SK-N-SH (cell line): Measurements from ENCODE around the gene COL25A1. TPM values are rescaled to one million over a fixed set of nuclear protein-coding genes. Genes with fewer than 3 reads are reported as not detected.

Experiments
- CTCF ChIA-PET: fragments of 300-600, 350-600 bp; formaldehyde crosslinking; extraction: SDS; loops from one replicate; lab custom pipeline; 2021; lab: Yijun Ruan, JAX
- POLR2A ChIA-PET: fragments of 350-600 bp; sonication (Branson Sonifier 250); formaldehyde crosslinking; extraction: SDS; loops from one replicate; lab custom pipeline; 2020; ENCODE audit warnings: antibody characterized with exemption, inconsistent platforms; lab: Yijun Ruan, JAX
- DNase-seq: peaks from one replicate; pipeline ENCODE4 v3.0.0; 2012
- H2AFZ ChIP-seq: fragments of 200-600 bp; sonication (generic); 2 replicates; pipeline ENCODE4 v1.8.1; 2016; ENCODE audit warnings: antibody characterized with exemption, mild to moderate bottlenecking, low read depth
- H3F3A ChIP-seq: fragments of 200-600 bp; sonication (generic); replicated peaks from 2 replicates; pipeline ENCODE3; 2016; ENCODE audit warnings: antibody characterized with exemption, mild to moderate bottlenecking; ENCODE audit not compliant: insufficient read depth
- H3K27ac ChIP-seq, 2 experiments: fragments of 200-500 bp in 1 of 2; fragments of 200-600 bp in 1 of 2; sonication (Bioruptor generic) in 1 of 2; sonication (generic), shearing (Covaris generic) in 1 of 2; 2 replicates each; pipeline versions ENCODE4 v1.5.1 to v1.6.1; 2014 to 2016; ENCODE audit warnings: low read depth in 2 of 2, inconsistent platforms in 1 of 2, low read length in 1 of 2, mild to moderate bottlenecking in 1 of 2, mixed read lengths in 1 of 2
- H3K27me3 ChIP-seq: fragments of 200-600 bp; sonication (generic), shearing (Covaris generic); 2 replicates; pipeline ENCODE4 v1.6.1; 2016; ENCODE audit warnings: mixed run types; ENCODE audit not compliant: insufficient read depth
- H3K36me3 ChIP-seq, 2 experiments: fragments of 200-500 bp in 1 of 2; fragments of 200-600 bp in 1 of 2; sonication (Bioruptor generic) in 1 of 2; sonication (generic) in 1 of 2; replicated peaks in 1 of 2; 2 replicates each; pipeline versions ENCODE3 to v1.5.1; 2014 to 2016; ENCODE audit warnings: low read length in 1 of 2, mild to moderate bottlenecking in 1 of 2; ENCODE audit not compliant: insufficient read depth in 2 of 2, control insufficient read depth in 1 of 2
- H3K4me1 ChIP-seq, 2 experiments: fragments of 200-500 bp in 1 of 2; fragments of 200-600 bp in 1 of 2; sonication (Bioruptor generic) in 1 of 2; sonication (generic), shearing (Covaris generic) in 1 of 2; 2 replicates each; pipeline versions ENCODE4 v1.5.1 to v1.6.1; 2014 to 2016; ENCODE audit warnings: low read depth in 1 of 2, low read length in 1 of 2, mixed run types in 1 of 2; ENCODE audit not compliant: insufficient read depth in 2 of 2, control insufficient read depth in 1 of 2
- H3K4me2 ChIP-seq: fragments of 200-600 bp; sonication (generic), shearing (Covaris generic); 2 replicates; pipeline ENCODE4 v1.6.1; 2017; ENCODE audit warnings: mixed run types
- H3K4me3 ChIP-seq, 2 experiments: fragments of 200-500 bp in 1 of 2; fragments of 200-600 bp in 1 of 2; sonication (Bioruptor generic) in 1 of 2; sonication (generic), shearing (Covaris generic) in 1 of 2; 2 replicates each; pipeline versions ENCODE4 v1.5.1 to v1.8.1; 2014 to 2016; ENCODE audit warnings: low read depth in 2 of 2, inconsistent platforms in 1 of 2, low read length in 1 of 2, mild to moderate bottlenecking in 1 of 2, mixed read lengths in 1 of 2, moderate library complexity in 1 of 2
- H3K79me2 ChIP-seq: fragments of 200-600 bp; sonication (generic); 2 replicates; pipeline ENCODE4 v1.8.1; 2017; ENCODE audit warnings: mild to moderate bottlenecking; ENCODE audit not compliant: insufficient read depth
- H3K9ac ChIP-seq: fragments of 200-600 bp; sonication (generic); 2 replicates; pipeline ENCODE4 v1.6.1; 2017; ENCODE audit warnings: mixed run types
- H3K9me2 ChIP-seq: fragments of 200-600 bp; sonication (generic); 2 replicates; pipeline ENCODE4 v1.6.1; 2017; ENCODE audit warnings: mixed run types
- H3K9me3 ChIP-seq: fragments of 200-600 bp; sonication (generic); 2 replicates; pipeline ENCODE4 v1.6.1; 2017; ENCODE audit warnings: mixed run types, mild to moderate bottlenecking, moderate library complexity
- H4K20me1 ChIP-seq: fragments of 200-600 bp; sonication (generic); 2 replicates; pipeline ENCODE4 v1.6.1; 2017; ENCODE audit warnings: mild to moderate bottlenecking, mixed run types; ENCODE audit not compliant: insufficient read depth
- ELF1 ChIP-seq: IDR thresholded peaks from 2 replicates; pipeline ENCODE4 v1.4.0; 2012
- EP300 ChIP-seq, 2 experiments: IDR thresholded peaks; 2 replicates each; pipeline versions ENCODE4 v1.4.0 to v1.6.1; 2012; ENCODE audit warnings: borderline replicate concordance in 1 of 2, low read depth in 1 of 2, low read length in 1 of 2
- JUND ChIP-seq: IDR thresholded peaks from 2 replicates; pipeline ENCODE4 v1.4.0; 2012
- MEF2A ChIP-seq: IDR thresholded peaks from 2 replicates; pipeline ENCODE4 v1.4.0; 2012; ENCODE audit warnings: low read depth, borderline replicate concordance
- MXI1 ChIP-seq: IDR thresholded peaks from 2 replicates; pipeline ENCODE4 v1.6.1; 2012; ENCODE audit warnings: mild to moderate bottlenecking, low read depth, low read length, improper control_type of control experiment
- NRF1 ChIP-seq: IDR thresholded peaks from 2 replicates; pipeline ENCODE4 v1.6.1; 2012; ENCODE audit warnings: low read depth, mild to moderate bottlenecking, low read length
- SIN3A ChIP-seq: IDR thresholded peaks from 2 replicates; pipeline ENCODE4 v1.6.1; 2012; ENCODE audit warnings: low read depth, mild to moderate bottlenecking, low read length, moderate library complexity, borderline replicate concordance
- TAF1 ChIP-seq: IDR thresholded peaks from 2 replicates; pipeline ENCODE4 v1.6.1; 2012; ENCODE audit warnings: low read depth, mild to moderate bottlenecking, low read length, moderate library complexity, borderline replicate concordance
- TEAD4 ChIP-seq: IDR thresholded peaks from 2 replicates; pipeline ENCODE4 v1.4.0; 2012; ENCODE audit warnings: mild to moderate bottlenecking, borderline replicate concordance; ENCODE audit not compliant: insufficient read depth
- YY1 ChIP-seq: IDR thresholded peaks from 2 replicates; pipeline ENCODE4 v1.4.0; 2012; ENCODE audit warnings: low read depth, mild to moderate bottlenecking
- WGBS: methylation state at CpG from one replicate; pipeline ENCODE4 v1.1.6; 2017; ENCODE audit warnings: low lambda C conversion rate; 5-methylcytosine and 5-hydroxymethylcytosine counted together
- polyA plus RNA-seq, 3 experiments: library from polyadenylated mRNA; depleted of rRNA; stranded (reverse); fragments of >200 nt; gene quantifications; 2 replicates each; pipeline ENCODE4 v1.2.3, GENCODE V29; 2012
- TF ChIP-seq, protein P1 (sequence below): IDR thresholded peaks from 2 replicates; pipeline ENCODE4 v1.4.0; 2012; ENCODE audit warnings: low read depth
- TF ChIP-seq, protein P2 (sequence below): IDR thresholded peaks from 2 replicates; pipeline ENCODE4 v1.4.0; 2012; ENCODE audit warnings: low read depth, borderline replicate concordance

COL25A1 gene
- polyA plus RNA-seq, 1 of the 3 experiments (the other 2 are of a cell fraction) = not detected

DNA sequence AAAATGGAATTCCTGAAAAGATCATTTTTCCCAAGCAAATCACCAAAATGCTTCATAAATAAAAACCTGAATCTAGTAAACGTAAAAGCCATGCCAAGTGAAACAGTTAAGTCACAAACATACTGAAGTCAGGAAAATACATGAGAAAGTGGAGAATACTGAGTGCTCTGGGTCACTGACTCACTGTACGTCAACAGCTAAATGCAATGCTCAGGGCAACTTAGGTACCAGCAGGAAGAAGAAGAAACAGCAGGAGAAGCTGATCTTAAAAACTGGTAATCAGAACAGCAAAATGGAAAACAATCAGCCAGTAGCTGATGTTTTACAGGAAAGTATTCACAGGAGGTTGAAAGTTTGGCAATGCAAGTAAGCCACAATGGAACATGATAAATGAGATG is 287.0 kb downstream of the COL25A1 start:
- CTCF ChIA-PET = no interaction called here
- Histone ChIP-seq H3K36me3 (no peaks in the 10 kb centered on the region), H4K20me1 (no peaks in the 10 kb centered on the region), H3K4me2 (no peak overlapping the region), H3K4me3 (no peak overlapping the region), H3K9me2 (no peaks in the 10 kb centered on the region), H2AFZ (no peak overlapping the region), H3K79me2 (no peaks in the 10 kb centered on the region), H3K27me3 (no peaks in the 10 kb centered on the region), H3F3A (no peaks in the 10 kb centered on the region), H3K9me3 (no peaks in the 10 kb centered on the region), H3K4me1 (no peaks in the 10 kb centered on the region), H3K9ac (no peak overlapping the region), H3K27ac (no peak overlapping the region)
- POLR2A ChIA-PET = no interaction called here
- no peak for TF ChIP-seq SIN3A
- TF ChIP-seq TAF1 = no peak
- DNase-seq = no peak
- WGBS = 5% methylated on average over 2 of the region's 2 CpGs

DNA sequence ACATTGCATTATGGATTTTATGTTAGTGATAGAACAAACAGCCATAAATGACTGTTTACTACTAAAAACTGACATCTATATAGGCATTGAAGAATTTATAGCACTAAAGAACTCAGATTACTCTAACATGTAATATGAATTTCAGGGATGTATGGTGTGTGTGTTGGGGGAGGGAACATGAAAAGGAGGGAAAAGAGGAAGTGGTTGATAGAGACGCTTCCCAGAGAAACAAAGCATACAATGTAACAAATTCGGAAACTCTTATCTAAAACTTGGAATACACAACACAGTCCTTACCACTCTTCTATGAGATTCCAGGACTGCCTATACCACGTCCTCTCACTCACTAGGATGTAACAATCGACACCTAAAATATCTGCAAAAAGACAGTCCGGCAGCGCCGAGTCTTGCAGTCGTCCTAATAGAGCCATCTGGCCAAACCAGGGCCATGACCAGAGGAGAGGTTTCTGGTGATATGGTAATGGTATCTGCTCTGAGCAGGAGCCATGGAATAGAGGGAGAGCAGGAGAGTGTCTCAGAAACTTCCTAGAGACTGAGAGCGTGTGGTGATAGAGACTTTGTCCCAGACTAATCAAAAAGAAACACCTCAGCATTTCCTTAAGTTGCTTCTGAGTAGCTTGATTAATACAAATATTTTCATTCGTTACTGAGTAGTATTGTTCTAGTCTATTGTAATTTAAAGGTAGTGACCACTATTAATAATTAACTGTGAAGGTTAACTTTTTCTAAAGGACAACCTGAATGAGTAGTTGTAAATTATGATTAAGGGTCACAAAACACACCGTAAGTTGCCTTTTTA is 287.7 kb downstream of the COL25A1 start:
- TF ChIP-seq, protein P1, sequence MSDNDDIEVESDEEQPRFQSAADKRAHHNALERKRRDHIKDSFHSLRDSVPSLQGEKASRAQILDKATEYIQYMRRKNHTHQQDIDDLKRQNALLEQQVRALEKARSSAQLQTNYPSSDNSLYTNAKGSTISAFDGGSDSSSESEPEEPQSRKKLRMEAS = no peak
- no peak for TF ChIP-seq MEF2A
- no peak for TF ChIP-seq ELF1
- TF ChIP-seq MXI1 = no peak
- TF ChIP-seq NRF1 = no peak
- TF ChIP-seq EP300 (IDR thresholded peaks at IDR 0.05; ENCODE audit: borderline replicate concordance in 1 of 2, low read depth in 1 of 2, low read length in 1 of 2) = no peak
- no peak for TF ChIP-seq YY1
- TF ChIP-seq, protein P2, sequence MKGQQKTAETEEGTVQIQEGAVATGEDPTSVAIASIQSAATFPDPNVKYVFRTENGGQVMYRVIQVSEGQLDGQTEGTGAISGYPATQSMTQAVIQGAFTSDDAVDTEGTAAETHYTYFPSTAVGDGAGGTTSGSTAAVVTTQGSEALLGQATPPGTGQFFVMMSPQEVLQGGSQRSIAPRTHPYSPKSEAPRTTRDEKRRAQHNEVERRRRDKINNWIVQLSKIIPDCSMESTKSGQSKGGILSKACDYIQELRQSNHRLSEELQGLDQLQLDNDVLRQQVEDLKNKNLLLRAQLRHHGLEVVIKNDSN = no peak
- TF ChIP-seq JUND = no peak
- no peak for TF ChIP-seq TEAD4
- Histone ChIP-seq H4K20me1 (no peaks in the 10 kb centered on the region), H3K9ac (no peak overlapping the region), H3K4me2 (no peak overlapping the region), H3K9me2 (no peaks in the 10 kb centered on the region), H3K4me3 (no peak overlapping the region), H3K27ac (no peak overlapping the region), H3K4me1 (peaks cover 0 to 6% of the 10 kb centered on the region in 2 experiments; a peak in 1 of 4 replicates), H3F3A (no peaks in the 10 kb centered on the region), H3K9me3 (no peaks in the 10 kb centered on the region), H2AFZ (no peak overlapping the region), H3K79me2 (no peaks in the 10 kb centered on the region), H3K36me3 (no peaks in the 10 kb centered on the region), H3K27me3 (no peaks in the 10 kb centered on the region)
- ChIA-PET POLR2A (no interaction called here), CTCF (no interaction called here)
- 38% methylated on average over 11 of the region's 11 CpGs for WGBS
- no peak for DNase-seq
